Chondrocyte (in vitro differentiated cells): ENCODE measurements around the gene TTLL11. TPM values are rescaled to one million over a fixed set of nuclear protein-coding genes. Genes with fewer than 3 reads are reported as not detected.

Experiments used
- DNase-seq: peaks from one replicate; pipeline ENCODE4 v3.0.0; 2021; ENCODE audit warnings: mixed read lengths, low spot score
- H3K27ac Mint-ChIP-seq: one replicate; pipeline ENCODE4 v1.8.0; 2021; ENCODE audit warnings: mild to moderate bottlenecking, moderate library complexity, mixed read lengths; ENCODE audit not compliant: unreplicated experiment
- H3K27me3 Mint-ChIP-seq: 2 replicates; pipeline ENCODE4 v1.8.0; 2021; ENCODE audit warnings: low read depth, mixed read lengths
- H3K36me3 Mint-ChIP-seq: 2 replicates; pipeline ENCODE4 v1.8.0; 2021; ENCODE audit warnings: low read depth, mixed read lengths
- H3K4me1 Mint-ChIP-seq: 2 replicates; pipeline ENCODE4 v1.8.0; 2021; ENCODE audit warnings: low read depth, mild to moderate bottlenecking, mixed read lengths
- H3K4me3 Mint-ChIP-seq: one replicate; pipeline ENCODE4 v1.8.0; 2021; ENCODE audit warnings: mild to moderate bottlenecking, moderate library complexity, mixed read lengths; ENCODE audit not compliant: unreplicated experiment
- H3K9me3 Mint-ChIP-seq: 2 replicates; pipeline ENCODE4 v1.8.0; 2021; ENCODE audit warnings: low read depth, mixed read lengths
- total RNA-seq: library from RNA; stranded (reverse); gene quantifications from 3 replicates; pipeline ENCODE4 v1.2.1, GENCODE V29; 2021
- TF ChIP-seq, protein P1 (sequence below): fragments of 200-600 bp; sonication (generic); IDR thresholded peaks from 2 replicates; pipeline ENCODE4 v1.5.0; 2021; ENCODE audit warnings: antibody characterized with exemption, mild to moderate bottlenecking, moderate library complexity

Gene TTLL11
- total RNA-seq, 1 donor from 2014 or later, result 9.1 TPM

DNA sequence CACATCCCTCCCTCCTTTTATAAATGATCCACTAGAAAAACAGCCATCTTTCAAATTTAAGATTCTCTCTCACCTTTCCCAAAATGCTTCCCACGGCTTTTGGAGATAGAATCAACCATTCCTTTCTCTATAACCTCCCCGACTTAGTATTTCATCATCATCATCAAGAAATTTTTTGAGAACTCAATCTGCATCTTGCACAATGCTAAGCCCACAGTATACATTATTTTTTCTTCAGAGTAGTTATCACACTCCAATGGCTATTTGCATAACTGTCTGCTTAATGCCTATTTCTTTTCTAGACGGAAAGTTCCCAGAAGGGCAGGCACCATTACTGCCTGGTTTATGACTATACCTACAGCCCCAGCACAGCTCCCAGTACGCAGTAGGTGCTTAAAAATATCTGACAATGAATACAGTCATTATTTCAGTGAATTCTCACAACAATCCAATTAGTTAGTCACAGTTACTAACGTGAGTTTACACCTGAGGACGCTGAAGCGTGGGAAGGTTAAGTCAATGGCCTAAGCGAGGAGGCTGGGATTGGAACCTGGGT, 212.7 kb downstream of the TTLL11 start:
- DNase-seq, result no peak
- H3K36me3 Mint-ChIP-seq, result peaks cover 7% of the 10 kb centered on the region
- no peaks in the 10 kb centered on the region for H3K9me3 Mint-ChIP-seq
- H3K27me3 Mint-ChIP-seq, result peaks cover 4% of the 10 kb centered on the region
- peaks cover 42% of the 10 kb centered on the region for H3K4me1 Mint-ChIP-seq
- TF ChIP-seq, protein P1, sequence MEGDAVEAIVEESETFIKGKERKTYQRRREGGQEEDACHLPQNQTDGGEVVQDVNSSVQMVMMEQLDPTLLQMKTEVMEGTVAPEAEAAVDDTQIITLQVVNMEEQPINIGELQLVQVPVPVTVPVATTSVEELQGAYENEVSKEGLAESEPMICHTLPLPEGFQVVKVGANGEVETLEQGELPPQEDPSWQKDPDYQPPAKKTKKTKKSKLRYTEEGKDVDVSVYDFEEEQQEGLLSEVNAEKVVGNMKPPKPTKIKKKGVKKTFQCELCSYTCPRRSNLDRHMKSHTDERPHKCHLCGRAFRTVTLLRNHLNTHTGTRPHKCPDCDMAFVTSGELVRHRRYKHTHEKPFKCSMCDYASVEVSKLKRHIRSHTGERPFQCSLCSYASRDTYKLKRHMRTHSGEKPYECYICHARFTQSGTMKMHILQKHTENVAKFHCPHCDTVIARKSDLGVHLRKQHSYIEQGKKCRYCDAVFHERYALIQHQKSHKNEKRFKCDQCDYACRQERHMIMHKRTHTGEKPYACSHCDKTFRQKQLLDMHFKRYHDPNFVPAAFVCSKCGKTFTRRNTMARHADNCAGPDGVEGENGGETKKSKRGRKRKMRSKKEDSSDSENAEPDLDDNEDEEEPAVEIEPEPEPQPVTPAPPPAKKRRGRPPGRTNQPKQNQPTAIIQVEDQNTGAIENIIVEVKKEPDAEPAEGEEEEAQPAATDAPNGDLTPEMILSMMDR, result no peak
- H3K4me3 Mint-ChIP-seq, result no peak overlapping the region
- H3K27ac Mint-ChIP-seq, result no peak overlapping the region

DNA sequence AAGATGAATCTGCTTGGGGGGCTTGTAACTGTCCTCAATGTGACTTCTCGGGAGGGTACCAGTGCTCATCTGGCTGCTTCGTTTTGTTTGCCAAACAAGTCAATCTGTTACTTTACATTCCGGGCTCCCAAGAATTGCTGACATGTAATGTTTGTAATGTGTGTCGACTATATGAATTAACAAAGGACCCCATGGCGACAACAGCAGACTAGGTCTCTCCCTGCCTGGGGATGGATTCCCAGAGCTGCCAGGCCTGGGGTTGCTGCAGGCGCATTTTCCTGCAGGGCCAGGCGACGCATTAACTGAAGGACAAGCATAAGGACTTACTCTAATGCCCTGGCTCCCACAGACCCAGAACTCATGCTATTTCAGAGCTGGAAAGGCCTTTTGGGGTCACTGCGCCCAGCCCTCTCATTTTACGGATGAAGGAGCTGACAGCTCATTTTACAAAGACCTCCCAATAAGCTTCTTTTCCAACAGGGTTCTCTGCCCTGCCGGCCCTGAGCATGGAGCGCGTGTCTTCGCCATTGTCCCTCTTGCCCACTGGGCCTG, 214.8 kb downstream of the TTLL11 start:
- no peak overlapping the region for H3K4me3 Mint-ChIP-seq
- TF ChIP-seq, protein P1, result no peak
- H3K27ac Mint-ChIP-seq, result no peak overlapping the region
- H3K36me3 Mint-ChIP-seq, result peaks cover 7% of the 10 kb centered on the region
- DNase-seq, result no peak
- no peaks in the 10 kb centered on the region for H3K9me3 Mint-ChIP-seq
- H3K27me3 Mint-ChIP-seq, result peaks cover 4% of the 10 kb centered on the region
- H3K4me1 Mint-ChIP-seq, result peaks cover 22% of the 10 kb centered on the region

DNA sequence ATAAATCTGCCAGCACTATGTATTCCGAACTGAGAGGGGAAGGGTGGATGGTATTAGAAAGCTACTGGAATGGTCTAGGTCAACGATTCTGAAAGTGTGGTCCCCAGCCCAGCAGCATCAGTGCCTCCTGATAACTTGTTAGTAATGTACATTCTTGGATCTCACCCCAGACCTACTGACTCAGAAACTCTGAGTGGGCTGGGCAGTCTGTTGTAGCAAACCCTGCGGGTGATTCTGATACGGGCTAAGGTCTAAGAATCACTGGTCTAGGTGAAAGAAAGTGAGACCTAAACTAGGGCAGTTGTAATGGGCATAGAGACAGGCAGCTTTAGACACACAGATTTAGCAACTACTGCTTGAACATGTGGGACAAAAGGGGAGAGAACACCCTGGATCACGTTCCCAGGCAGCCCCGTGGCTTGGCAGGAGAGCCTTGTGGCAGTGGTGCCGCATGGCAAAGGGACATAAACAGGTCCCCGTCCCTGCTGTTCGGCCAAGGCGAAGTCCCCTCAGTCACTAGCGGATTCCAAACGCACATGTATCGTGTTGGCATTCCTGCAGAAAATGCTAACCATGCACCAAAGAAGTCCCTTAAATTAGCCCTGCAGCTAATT, 216.3 kb downstream of the TTLL11 start:
- TF ChIP-seq, protein P1, result no peak
- Mint-ChIP-seq H3K9me3 (no peaks in the 10 kb centered on the region), H3K27me3 (peaks cover 4% of the 10 kb centered on the region), H3K4me1 (peaks cover 10% of the 10 kb centered on the region), H3K4me3 (no peak overlapping the region), H3K36me3 (peaks cover 4% of the 10 kb centered on the region), H3K27ac (no peak overlapping the region)
- no peak for DNase-seq

DNA sequence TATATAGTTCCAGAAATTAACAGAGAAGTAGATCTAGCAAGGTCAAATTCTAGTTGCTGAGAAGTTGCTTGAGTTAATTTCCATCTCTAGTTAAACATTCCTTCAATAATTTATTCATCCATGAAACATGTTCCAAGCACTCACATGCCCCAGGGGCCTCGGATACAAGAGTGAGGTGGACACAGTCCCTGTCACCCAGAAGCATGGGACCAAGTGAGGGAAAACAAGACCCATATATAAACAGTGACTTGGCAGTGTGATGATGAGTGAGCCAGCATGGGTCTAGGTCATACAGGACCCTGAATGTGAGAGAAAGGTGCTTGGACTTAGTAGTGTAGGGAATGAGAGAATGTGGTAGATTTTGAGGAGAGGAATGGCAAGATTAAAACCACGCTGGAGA, 216.9 kb downstream of the TTLL11 start:
- H3K27me3 Mint-ChIP-seq, result peaks cover under 1% of the 10 kb centered on the region
- H3K9me3 Mint-ChIP-seq, result no peaks in the 10 kb centered on the region
- TF ChIP-seq, protein P1, result no peak
- H3K4me3 Mint-ChIP-seq, result no peak overlapping the region
- no peak for DNase-seq
- H3K4me1 Mint-ChIP-seq, result peaks cover 10% of the 10 kb centered on the region
- H3K36me3 Mint-ChIP-seq, result peaks cover 2% of the 10 kb centered on the region
- no peak overlapping the region for H3K27ac Mint-ChIP-seq

DNA sequence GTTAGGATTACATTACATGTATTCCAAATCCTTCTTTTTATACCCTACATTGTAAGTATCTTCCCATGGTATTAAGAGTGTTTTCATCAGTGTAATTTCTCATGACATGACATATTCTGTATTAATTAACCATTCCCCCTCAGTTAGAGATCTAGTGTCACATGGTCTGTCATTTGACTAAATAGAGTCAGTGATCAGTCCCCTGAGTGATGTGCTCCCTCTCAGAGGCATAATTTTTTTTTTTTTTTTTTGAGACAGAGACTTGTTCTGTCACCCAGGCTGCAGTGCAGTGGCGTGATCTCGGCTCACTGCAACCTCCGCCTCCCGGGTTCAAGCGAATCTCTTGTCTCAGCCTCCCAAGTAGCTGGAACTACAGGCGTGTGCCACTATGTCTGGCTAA, 218.6 kb downstream of the TTLL11 start:
- Mint-ChIP-seq H3K4me1 (peaks cover 10% of the 10 kb centered on the region), H3K27ac (no peak overlapping the region)

More for the DNA sequence above, 218.6 kb downstream of the TTLL11 start:
- Mint-ChIP-seq H3K9me3 (no peaks in the 10 kb centered on the region), H3K27me3 (no peaks in the 10 kb centered on the region), H3K4me3 (no peak overlapping the region), H3K36me3 (peaks cover 4% of the 10 kb centered on the region)
- TF ChIP-seq, protein P1, result no peak
- no peak for DNase-seq
